Psoas muscle (tissue), 8 donors: Measurements from ENCODE around the gene BLOC1S4. TPM values are rescaled to one million over a fixed set of nuclear protein-coding genes. Genes with fewer than 3 reads are reported as not detected.

Experiments used
- ATAC-seq, 4 donors: fragments of 200-7000 bp; cut with Tn5 transposase; one replicate each; pipeline ENCODE4 v1.9.1; 2020; ENCODE audit warnings: moderate library complexity in 3 of 4, mild to moderate bottlenecking in 2 of 4
- DNase-seq, 2 donors: peaks; one replicate each; pipeline ENCODE4 v3.0.0-alpha.2; 2020
- H3K27ac ChIP-seq: fragments of 200-600 bp; one replicate; pipeline ENCODE4 v1.8.0; 2022
- H3K27me3 ChIP-seq, 3 donors: fragments of 200-600 bp in 1 of 3; one replicate each; pipeline versions ENCODE4 v1.6.1 to v1.8.0; 2013 to 2022; ENCODE audit warnings: low read length in 2 of 3, mild to moderate bottlenecking in 2 of 3, moderate library complexity in 1 of 3; ENCODE audit not compliant: insufficient read depth in 3 of 3
- H3K36me3 ChIP-seq, 2 donors: fragments of 200-600 bp in 1 of 2; one replicate each; pipeline versions ENCODE4 v1.6.1 to v1.8.0; 2013 to 2022; ENCODE audit warnings: low read depth in 1 of 2, mild to moderate bottlenecking in 1 of 2, moderate library complexity in 1 of 2; ENCODE audit not compliant: insufficient read depth in 1 of 2
- H3K4me1 ChIP-seq: fragments of 200-600 bp; one replicate; pipeline ENCODE4 v1.8.0; 2022
- H3K4me3 ChIP-seq: fragments of 200-600 bp; one replicate; pipeline ENCODE4 v1.8.0; 2022; ENCODE audit warnings: mild to moderate bottlenecking
- H3K9me3 ChIP-seq: fragments of 200-600 bp; one replicate; pipeline ENCODE4 v1.8.0; 2022
- WGBS, 3 donors: extraction: QIAGEN DNeasy Blood & Tissue Kit; methylation state at CpG; one replicate each; pipeline versions ENCODE4 v1.1.6 to v1.1.7; 2013; 5-methylcytosine and 5-hydroxymethylcytosine counted together
- intact Hi-C, 2 donors: fragments of 100-400 bp; cut with DNase I; formaldehyde crosslinking; loops; one replicate each; pipeline versions ENCODE4 v1.11.0 to v1.14.2; 2022
- polyA plus RNA-seq, 3 donors: library from polyadenylated mRNA; stranded (reverse); fragments of 200-250 nt; gene quantifications; one replicate each; pipeline ENCODE4 v1.2.3, GENCODE V29; 2013
- total RNA-seq, 4 donors: library from RNA; stranded (reverse); fragmentation: NEBNext Ultra II Directional in 2 of 4; extraction: Animal tissue kit (Norgen Biotek cat#: 25700) in 2 of 4; gene quantifications; one replicate each; pipeline versions ENCODE4 v1.2.1 to v1.2.4, GENCODE V29; 2021 to 2023
- TF ChIP-seq, protein P1 (sequence below): fragments of 200-600 bp; IDR thresholded peaks from one replicate; pipeline ENCODE4 v1.8.0; 2022; ENCODE audit warnings: antibody characterized with exemption
- donor health status: healthy with polysubstance abuse.
- donor health status: DM: no; HTN: no; CAD: no; lungs with moderate emphysema.
- donor health status: Bipolar disorder and iron deficiency.
- donor health status: healthy.
- donor health status: DM: yes; HTN: yes; CAD: no.
- donor health status: DM: no; HTN: no; CAD: no.
- donor health status: DM: no; HTN: no; CAD: no.
- donor health status: DM: yes; HTN: yes; CAD: no.

The BLOC1S4 gene
- total and polyA plus RNA-seq, 7 donors: 7.6 to 15.0 (median 13.4) TPM

DNA sequence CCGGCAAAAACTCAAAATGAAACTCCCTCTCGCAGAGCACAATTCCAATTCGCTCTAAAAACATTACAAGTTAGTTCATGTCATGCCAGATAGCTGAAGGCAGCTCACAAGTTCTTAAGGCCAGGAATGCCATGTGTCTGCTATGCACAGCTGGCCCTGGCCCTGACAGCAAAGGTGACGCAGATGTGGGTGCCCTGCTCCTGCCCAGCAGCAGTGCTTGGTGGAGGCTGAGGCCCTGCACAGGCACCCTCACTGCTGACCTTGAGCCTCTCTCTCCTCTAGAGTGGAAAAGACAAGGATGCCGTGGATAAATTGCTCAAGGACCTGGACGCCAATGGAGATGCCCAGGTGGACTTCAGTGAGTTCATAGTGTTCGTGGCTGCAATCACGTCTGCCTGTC lies 19.4 kb upstream of the BLOC1S4 start:
- H3K36me3 ChIP-seq: peaks cover 0 to 15% of the 10 kb centered on the region in 2 donors
- 34 to 50% (median 38%) methylated on average over 8 of the region's 8 CpGs for WGBS, 3 donors
- H3K27me3 ChIP-seq: no peaks in the 10 kb centered on the region
- ATAC-seq: peak; percentile 55 to 89 (median 71)
- no peaks in the 10 kb centered on the region for H3K9me3 ChIP-seq
- peaks cover 16% of the 10 kb centered on the region for H3K4me1 ChIP-seq
- no peak for DNase-seq
- H3K4me3 ChIP-seq: no peak overlapping the region
- intact Hi-C loops: no loop called here
- H3K27ac ChIP-seq: peak overlapping the region; percentile 30
- TF ChIP-seq, protein P1, sequence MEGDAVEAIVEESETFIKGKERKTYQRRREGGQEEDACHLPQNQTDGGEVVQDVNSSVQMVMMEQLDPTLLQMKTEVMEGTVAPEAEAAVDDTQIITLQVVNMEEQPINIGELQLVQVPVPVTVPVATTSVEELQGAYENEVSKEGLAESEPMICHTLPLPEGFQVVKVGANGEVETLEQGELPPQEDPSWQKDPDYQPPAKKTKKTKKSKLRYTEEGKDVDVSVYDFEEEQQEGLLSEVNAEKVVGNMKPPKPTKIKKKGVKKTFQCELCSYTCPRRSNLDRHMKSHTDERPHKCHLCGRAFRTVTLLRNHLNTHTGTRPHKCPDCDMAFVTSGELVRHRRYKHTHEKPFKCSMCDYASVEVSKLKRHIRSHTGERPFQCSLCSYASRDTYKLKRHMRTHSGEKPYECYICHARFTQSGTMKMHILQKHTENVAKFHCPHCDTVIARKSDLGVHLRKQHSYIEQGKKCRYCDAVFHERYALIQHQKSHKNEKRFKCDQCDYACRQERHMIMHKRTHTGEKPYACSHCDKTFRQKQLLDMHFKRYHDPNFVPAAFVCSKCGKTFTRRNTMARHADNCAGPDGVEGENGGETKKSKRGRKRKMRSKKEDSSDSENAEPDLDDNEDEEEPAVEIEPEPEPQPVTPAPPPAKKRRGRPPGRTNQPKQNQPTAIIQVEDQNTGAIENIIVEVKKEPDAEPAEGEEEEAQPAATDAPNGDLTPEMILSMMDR: no peak

DNA sequence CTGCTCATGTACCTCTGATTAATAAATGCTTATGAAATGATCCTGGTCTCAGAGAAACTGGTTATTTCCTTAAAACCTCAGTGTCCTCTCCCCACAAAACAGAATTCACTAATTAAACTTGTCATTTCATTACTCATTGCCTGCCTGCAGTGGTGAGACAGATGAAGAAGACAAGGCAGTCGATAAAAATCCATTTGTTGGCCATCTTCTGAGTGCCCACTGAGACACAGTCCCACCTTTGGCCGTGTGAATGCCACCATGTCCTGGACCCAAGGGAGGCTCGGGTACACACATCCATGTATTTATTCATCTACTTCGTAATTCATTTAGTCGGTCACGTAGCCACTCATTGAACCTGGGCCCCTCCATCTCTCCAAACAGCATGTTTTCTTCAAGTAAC lies 18.8 kb upstream of the BLOC1S4 start:
- no peak for ATAC-seq
- Histone ChIP-seq H3K4me1 (peaks cover 16% of the 10 kb centered on the region), H3K36me3 (peaks cover 0 to 15% of the 10 kb centered on the region in 2 donors), H3K4me3 (no peak overlapping the region), H3K27me3 (no peaks in the 10 kb centered on the region), H3K27ac (no peak overlapping the region), H3K9me3 (no peaks in the 10 kb centered on the region)
- intact Hi-C loops: no loop called here
- TF ChIP-seq, protein P1: no peak
- no peak for DNase-seq
- WGBS, 3 donors: 90 to 95% (median 94%) methylated on average over 6 of the region's 6 CpGs

DNA sequence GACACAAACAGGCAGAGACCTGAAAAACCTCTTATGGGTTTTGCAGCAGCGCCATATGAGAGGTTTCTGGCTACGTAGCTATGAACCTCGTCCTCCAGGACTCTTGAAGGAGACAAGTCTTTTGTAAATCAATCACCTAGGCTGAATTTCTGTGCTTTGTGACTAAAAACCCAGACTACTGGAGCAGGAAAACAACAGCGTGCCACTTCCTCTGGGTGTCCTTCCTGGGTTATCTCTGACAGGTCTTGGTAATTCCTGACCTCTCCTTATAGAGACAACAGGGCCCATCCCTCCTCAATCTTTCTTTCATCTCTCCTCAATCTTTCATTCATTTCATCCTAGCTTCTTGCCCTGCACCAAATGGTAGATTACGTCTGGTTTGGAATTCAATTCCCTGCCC lies 16.6 kb upstream of the BLOC1S4 start:
- Histone ChIP-seq H3K4me1 (peaks cover 28% of the 10 kb centered on the region), H3K9me3 (no peaks in the 10 kb centered on the region), H3K4me3 (no peak overlapping the region), H3K36me3 (peaks cover 0 to 24% of the 10 kb centered on the region in 2 donors), H3K27ac (no peak overlapping the region), H3K27me3 (no peaks in the 10 kb centered on the region)
- intact Hi-C loops: no loop called here
- TF ChIP-seq, protein P1: no peak
- 65 to 75% (median 66%) methylated on average over 5 of the region's 5 CpGs for WGBS, 3 donors
- no peak for DNase-seq
- ATAC-seq: no peak

DNA sequence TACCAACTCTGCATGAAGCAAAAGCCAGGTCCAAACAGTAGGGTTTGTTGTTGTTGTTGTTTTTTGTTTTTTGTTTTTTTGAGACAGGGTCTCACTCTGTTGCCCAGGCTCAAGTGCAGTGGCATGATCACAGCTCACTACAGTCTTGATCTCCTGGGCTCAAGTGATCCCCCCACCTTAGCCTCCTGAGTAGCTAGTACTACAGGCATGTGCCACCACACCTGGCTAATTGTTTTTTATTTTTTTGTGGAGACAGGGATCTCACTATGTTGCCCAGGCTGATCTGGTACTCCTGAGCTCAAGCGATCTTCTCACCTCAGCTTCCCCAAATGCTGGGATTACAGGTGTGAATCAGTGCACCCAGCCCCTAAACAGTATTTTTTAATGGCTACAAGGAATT lies 16.1 kb upstream of the BLOC1S4 start:
- Histone ChIP-seq H3K9me3 (no peaks in the 10 kb centered on the region), H3K27ac (no peak overlapping the region), H3K27me3 (no peaks in the 10 kb centered on the region), H3K36me3 (peaks cover 0 to 24% of the 10 kb centered on the region in 2 donors), H3K4me1 (peaks cover 33% of the 10 kb centered on the region), H3K4me3 (no peak overlapping the region)
- 94 to 100% (median 96%) methylated on average over 1 of the region's 1 CpG for WGBS, 3 donors
- TF ChIP-seq, protein P1: no peak
- no peak for DNase-seq
- ATAC-seq: no peak
- intact Hi-C loops: no loop called here

DNA sequence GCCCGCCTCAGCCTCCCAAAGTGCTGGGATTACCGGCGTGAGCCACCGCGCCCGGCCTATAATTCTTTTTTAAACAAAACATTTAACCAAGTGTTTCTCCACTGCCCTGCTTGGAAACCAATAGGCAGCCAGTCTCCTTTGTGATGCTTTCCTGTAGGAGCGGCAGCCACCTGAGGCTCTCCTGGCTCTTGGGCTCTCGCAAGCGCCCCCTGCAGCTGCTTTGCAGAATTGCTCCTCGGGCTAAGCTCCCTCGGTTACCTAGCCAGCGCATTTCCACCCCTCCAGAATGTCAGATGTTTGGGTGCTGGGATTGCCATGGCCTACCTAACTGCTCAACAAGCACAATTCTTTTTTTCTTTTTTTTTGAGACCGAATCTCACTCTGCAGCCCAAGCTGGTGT lies 14.6 kb upstream of the BLOC1S4 start:
- no peak for ATAC-seq
- peaks cover 0 to 27% of the 10 kb centered on the region in 2 donors for H3K36me3 ChIP-seq
- no peaks in the 10 kb centered on the region for H3K27me3 ChIP-seq
- WGBS, 3 donors: 86 to 88% (median 86%) methylated on average over 13 of the region's 13 CpGs
- H3K4me1 ChIP-seq: peaks cover 39% of the 10 kb centered on the region
- H3K9me3 ChIP-seq: no peaks in the 10 kb centered on the region
- TF ChIP-seq, protein P1: no peak
- intact Hi-C loops: no loop called here
- no peak overlapping the region for H3K4me3 ChIP-seq
- DNase-seq: no peak
- no peak overlapping the region for H3K27ac ChIP-seq
